GM19463 (cell line): Measurements from ENCODE around the gene H1-8.
"Not testable (repeated sequence)": the region's sequence is repeated elsewhere in the genome, so short reads cannot be mapped to it uniquely, and the experiment has no call there.

ENCODE experiments used
- ATAC-seq: cut with Tn5 transposase; IDR thresholded peaks from one replicate; pipeline ENCODE4 v1.9.1; 2021; ENCODE audit warnings: mild to moderate bottlenecking, moderate library complexity; ENCODE audit not compliant: unreplicated experiment

Gene H1-8, protein sequence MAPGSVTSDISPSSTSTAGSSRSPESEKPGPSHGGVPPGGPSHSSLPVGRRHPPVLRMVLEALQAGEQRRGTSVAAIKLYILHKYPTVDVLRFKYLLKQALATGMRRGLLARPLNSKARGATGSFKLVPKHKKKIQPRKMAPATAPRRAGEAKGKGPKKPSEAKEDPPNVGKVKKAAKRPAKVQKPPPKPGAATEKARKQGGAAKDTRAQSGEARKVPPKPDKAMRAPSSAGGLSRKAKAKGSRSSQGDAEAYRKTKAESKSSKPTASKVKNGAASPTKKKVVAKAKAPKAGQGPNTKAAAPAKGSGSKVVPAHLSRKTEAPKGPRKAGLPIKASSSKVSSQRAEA

DNA sequence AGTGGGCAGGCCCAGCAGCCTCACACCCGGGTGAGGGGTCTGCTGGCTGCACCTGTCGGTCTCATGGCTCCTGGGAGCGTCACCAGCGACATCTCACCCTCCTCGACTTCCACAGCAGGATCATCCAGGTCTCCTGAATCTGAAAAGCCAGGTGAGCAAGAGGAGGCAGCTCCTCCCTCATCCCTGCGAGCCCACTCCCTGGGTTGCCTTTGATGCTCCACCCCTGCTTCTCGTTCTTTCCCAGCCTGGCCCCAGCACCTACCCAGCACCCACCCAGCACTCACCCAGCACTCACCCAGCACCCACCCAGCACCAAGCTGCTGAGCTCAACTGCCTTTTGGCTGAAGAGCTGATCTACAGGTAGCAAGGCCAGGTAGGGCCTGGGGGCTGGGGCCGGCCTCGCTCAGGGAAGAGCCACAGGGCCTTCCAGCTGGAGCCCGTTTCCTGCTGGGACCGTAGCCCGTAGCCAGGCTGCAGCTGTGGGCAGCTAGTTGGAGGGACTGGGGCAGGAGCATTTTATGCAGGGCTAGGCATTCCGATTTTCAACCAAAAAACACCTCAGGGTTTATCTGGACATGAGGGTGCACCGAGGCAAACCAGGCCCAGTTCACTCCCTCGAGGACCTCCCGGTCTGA lies at the start of gene H1-8:
Gene H1-8, plus strand, starts transcription at position 20 of the 635 bp plus-strand sequence. Its CDS starts 44 bp downstream, at position 64.
- ATAC-seq = no peak

GRCh38 chr3:129493206-129493605 lies 49.8 kb upstream of the H1-8 start:
- no peak for ATAC-seq

DNA sequence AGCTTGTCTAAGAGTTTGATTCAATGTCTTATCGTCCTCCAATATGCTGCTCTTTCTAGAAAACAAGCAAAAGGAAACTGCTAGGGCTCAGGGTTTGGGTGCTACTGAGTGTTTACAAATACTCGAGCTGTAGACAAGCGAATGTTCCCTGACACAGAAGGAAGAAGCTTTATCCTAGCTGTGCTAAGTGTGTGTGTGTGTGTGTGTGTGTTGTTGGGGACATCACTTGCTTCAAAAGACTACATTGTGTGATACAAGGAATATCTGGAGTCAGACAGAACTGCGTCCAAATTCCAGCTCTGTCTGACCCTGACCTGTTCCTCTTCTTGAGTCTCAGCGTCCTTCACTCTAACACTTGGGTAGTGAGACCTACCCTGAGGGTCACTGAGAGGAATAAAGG lies 48.5 kb upstream of the H1-8 start:
- ATAC-seq = not testable (repeated sequence)

DNA sequence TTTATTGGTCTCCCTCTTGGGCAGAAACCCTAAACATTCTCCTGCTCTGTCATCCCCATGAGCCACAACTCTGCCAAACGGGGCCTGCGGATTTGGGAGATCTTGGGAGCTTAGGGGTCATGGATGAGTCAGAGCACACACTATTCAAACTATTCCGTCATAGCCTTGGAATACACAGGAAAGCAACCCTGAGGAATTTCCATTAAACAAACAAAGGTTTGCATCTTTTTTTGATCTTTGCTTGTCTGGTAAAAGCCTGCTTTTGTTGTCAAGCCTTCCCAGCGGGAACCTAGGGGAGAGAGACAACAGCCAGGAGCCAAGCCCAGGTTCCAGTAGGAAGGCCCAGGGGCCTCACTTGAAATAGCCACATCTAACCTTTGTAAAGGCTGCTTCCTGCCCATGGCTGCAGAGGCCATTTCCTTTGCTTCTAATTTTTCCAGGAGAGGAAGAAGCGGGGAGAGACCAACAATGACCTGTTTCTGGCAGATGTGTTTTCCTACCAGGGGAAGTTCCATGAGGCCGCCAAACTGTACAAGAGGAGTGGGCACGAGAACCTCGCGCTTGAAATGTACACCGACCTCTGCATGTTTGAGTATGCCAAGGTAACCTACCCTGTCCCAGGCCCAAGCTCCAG lies 47.9 kb upstream of the H1-8 start:
- not testable (repeated sequence) for ATAC-seq

DNA sequence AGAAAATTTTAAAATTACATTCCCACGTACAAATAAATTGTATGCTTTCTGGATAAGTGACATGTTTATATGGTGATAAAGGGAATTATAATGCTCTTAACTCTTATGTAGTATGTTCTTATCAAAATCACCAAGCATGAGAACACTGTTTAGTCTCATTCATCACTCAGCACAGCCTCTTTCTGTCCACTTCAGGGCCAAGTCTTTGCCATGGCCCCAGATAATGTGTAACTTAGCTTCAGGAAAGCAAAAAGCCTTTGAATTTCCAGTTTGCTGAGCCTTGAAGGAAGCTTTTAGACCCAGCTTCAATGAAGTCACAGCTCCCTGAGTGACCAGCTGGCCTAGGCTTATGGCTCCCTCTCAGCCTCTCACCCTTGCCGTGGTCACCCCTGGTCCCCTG lies 45.1 kb upstream of the H1-8 start:
- not testable (repeated sequence) for ATAC-seq

DNA sequence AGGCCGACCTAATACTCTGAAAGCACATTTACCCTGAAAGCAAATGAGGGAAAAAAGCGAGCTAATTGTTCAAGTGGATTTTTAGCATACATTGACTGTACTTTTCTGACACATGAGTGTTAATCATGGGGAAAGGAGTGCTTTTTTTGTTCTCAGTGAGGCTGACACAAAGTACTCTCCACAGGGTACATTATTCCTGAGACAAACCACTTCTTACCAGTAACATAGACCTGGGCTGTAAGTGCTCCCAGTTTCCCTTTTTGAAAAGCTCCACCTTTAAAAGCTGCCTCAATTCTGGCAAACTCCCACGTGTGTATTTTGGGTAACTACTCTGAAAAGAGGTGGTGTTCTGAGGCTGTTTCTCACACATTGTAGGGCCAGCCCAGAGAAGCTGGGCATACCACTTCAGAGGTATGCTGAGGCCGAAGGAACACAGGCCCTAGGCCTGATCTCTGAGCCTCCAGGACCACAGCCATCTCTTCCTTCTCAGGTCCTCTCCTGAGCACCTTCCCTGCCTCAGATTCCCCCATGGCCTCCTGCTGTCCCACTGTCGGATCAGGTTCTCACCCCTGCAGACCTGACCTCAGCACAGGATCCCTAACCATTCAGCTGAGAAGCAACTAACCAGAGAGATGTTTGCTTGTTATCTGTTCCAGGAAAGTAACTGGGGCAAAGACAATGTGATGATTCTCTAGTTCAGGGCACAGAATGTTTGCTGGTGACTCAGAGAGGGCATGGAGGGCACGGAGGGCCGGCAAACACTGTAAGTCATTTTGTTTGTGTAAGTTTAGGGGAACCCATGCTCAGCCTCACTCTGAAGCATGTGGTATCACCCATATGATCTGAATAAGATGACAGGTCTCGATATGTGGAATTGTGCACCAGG lies 44.1 kb upstream of the H1-8 start:
- ATAC-seq = not testable (repeated sequence)

DNA sequence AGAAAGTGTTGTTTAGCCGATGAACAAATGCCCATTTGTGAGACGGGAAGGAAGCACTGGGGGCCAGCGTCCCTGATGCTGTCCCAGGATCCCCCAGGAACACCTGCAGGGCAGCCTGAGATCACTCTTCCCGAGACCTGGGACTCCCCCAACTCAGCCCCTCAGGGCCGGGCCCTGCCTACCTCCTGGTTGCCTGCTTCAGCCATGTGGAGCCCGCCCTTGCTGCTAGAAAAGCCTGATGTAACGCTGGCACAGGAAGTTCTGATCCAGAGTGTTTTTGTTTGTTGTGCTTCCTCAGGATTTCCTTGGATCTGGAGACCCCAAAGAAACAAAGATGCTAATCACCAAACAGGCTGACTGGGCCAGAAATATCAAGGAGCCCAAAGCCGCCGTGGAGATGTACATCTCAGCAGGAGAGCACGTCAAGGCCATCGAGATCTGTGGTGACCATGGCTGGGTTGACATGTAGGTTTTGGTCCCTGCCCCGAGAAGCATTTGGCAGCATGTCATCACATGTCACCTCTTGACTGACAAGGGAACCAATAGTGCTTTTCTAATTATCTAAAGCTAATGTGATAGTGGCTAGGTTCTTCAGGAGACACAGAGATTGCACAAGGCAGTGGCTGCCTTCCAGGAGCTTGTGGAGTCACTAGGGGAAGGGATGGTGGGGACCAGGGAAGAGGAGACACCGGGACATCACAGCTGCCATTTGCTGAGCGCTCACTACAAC lies 43.2 kb upstream of the H1-8 start:
- ATAC-seq = not testable (repeated sequence)

GRCh38 chr3:129500334-129500658 lies 42.7 kb upstream of the H1-8 start:
- no peak for ATAC-seq

GRCh38 chr3:129501630-129502029 lies 41.3 kb upstream of the H1-8 start:
- no peak for ATAC-seq

- ATAC-seq = no peak
Observed at GRCh38 chr3:129502641-129503408, 40.1 kb upstream of the H1-8 start.

DNA sequence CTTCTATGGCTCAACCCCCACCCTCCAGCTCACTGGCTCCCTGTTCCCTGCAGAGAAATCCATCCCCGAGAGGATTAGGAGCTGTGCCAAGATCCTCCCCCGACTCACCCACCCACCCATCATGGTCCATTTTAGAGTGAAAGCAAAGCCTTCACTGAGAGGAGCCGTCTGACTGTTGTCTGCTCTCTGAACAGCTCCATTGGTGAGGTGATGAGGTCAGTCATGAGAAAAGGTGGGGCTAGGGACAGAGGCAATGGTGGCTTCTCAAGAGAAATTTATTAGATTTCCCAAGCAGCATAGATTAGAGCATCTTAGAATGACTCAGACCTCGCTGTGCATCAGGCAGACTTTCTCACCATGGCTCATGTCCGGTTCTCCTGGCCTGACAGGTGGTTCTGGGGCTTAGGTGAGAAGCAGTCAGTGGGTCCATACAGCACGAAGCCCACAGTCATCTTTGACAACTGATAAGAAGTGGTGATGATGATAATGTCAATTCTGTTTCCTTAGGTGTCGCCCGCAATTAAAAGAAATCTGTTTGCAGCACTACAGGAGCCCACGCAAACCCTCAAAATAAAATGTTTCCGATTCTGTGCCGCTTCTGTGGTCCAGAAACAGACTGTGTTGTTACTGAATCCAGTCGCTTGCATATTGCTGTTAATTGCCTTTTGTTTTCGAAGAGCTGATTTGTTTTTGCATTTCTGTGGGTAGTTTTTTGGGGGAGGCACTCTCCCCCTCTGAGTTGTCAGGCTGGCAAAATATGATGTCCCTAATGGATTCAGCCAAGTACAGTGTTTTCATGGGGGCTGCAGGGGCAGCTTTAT lies 39.3 kb upstream of the H1-8 start:
- ATAC-seq = no peak

DNA sequence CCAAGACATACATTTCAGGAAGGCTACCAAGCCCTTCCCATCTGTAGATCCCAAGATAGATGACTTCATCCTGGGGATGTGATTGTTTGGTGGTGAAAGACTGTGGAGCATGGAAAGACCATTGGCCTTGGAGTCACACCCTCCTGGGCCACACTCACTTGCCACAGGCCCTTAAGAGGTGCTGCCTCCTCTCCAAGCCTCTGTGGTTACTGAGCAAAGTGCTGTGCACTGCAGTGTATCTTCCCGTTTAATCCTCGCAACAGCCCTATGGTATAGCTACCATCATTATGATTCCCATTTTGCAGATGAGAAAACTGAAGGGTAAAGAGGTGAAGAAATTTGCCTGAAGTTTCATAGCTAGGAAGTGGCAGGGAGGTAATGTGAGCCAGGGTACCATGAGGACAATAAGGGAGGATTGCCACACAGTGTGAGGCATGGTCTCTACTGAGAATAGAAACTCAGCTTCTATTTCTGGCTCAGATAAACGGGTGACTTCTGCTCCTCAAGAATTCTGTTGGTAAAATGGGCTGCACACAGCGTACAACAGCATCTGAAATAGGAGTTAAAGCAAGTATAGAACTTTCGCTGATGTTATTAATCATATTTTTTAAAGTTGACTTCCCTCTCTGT lies 38.4 kb upstream of the H1-8 start:
- ATAC-seq = no peak

DNA sequence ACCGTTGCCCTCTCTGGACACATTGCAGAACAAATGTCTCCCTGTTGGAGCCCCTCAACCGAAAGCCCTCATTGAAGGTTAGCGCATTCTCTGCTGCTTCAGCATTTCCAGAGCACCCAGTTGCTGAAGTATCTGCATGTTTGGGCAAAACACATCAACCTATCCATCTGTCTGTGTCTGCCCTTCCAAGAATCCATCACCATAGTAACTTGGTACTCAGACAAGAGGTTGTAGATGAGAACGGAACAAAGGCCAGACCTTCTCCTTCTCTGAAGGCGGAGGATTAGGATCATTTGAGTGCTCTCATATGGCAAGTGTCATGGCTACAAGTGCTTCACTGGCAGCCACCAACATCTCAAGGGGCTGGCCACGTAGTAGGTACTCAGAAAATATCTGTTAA lies 37.6 kb upstream of the H1-8 start:
- no peak for ATAC-seq

DNA sequence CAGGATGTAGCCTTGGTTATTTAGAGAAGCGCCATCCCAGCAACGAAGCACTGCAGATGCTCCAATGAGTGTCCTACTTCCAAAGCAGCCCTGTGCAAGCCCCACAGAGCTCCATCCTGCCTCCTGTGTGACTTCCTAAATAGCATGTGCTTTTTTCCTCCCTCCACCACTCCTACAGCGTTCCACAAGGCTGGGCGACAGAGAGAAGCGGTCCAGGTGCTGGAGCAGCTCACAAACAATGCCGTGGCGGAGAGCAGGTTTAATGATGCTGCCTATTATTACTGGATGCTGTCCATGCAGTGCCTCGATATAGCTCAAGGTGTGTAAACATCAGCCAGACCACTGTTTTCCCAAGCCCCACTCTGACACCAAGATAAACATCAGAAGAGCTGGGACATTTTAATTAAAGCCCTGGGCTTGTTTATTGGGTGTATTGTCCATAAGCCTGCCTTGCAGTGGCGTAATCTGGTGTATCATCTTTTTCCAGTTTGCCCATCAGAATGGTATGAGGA lies 36.7 kb upstream of the H1-8 start:
- ATAC-seq = no peak

- no peak for ATAC-seq
Observed at GRCh38 chr3:129507181-129507831, 35.7 kb upstream of the H1-8 start.

- no peak for ATAC-seq
Observed at GRCh38 chr3:129512595-129512994, 30.4 kb upstream of the H1-8 start.

- ATAC-seq = no peak
Observed at GRCh38 chr3:129513705-129514104, 29.3 kb upstream of the H1-8 start.

DNA sequence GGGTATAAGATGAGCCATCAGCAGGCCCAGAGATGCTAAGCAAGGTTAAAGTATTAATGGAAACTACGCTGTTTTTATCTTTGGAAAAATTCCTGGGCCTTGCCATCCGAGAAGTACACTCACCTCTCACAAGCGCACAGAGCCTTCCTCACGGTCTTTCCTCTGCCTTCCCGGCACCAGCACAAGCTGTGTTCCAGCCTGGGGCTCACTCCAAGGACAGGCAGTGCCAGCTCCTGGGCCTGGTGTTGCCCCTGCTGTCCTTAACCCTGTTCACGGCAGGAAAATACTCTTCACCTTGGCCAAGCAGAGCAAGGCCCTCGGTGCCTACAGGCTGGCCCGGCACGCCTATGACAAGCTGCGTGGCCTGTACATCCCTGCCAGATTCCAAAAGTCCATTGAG lies 28.9 kb upstream of the H1-8 start:
- ATAC-seq = no peak
